NCI-H69 (cell line): ENCODE data around the gene FAAH.
A peak's percentile ranks its signal among the peaks of the same experiment; 100 is the strongest.

Experiments used
- DNase-seq: peaks from one replicate; lab custom pipeline; 2025; lab: John Stamatoyannopoulos, UW

FAAH gene

GRCh38 chr1:46401154-46401913 is 7.2 kb downstream of the FAAH start:
- DNase-seq, result no peak

- peak; percentile 77 for DNase-seq
Measured at GRCh38 chr1:46401964-46402626, 8.0 kb downstream of the FAAH start.

- DNase-seq, result no peak
Measured at GRCh38 chr1:46403916-46404315, 9.8 kb downstream of the FAAH start.

- no peak for DNase-seq
Measured at GRCh38 chr1:46404482-46405196, 10.5 kb downstream of the FAAH start.

- DNase-seq, result no peak
Measured at GRCh38 chr1:46405197-46405555, 11.1 kb downstream of the FAAH start.

GRCh38 chr1:46405724-46406123 is 11.6 kb downstream of the FAAH start:
- no peak for DNase-seq

GRCh38 chr1:46406881-46407608 is 12.9 kb downstream of the FAAH start:
- no peak for DNase-seq

GRCh38 chr1:46407636-46408035 is 13.5 kb downstream of the FAAH start:
- DNase-seq, result no peak

- DNase-seq, result no peak
Measured at GRCh38 chr1:46408356-46409062, 14.4 kb downstream of the FAAH start.

- DNase-seq, result no peak
Measured at GRCh38 chr1:46409063-46409372, 14.9 kb downstream of the FAAH start.

- DNase-seq, result no peak
Measured at GRCh38 chr1:46410156-46411009, 16.3 kb downstream of the FAAH start.

- no peak for DNase-seq
Measured at GRCh38 chr1:46411010-46411405, 16.9 kb downstream of the FAAH start.

GRCh38 chr1:46411601-46412341 is 17.7 kb downstream of the FAAH start:
- DNase-seq, result no peak

GRCh38 chr1:46412893-46413595 is 18.9 kb downstream of the FAAH start:
- DNase-seq, result no peak

- DNase-seq, result no peak
Measured at GRCh38 chr1:46413596-46413985, 19.5 kb downstream of the FAAH start.

- DNase-seq, result no peak
Measured at GRCh38 chr1:46415514-46415913, 21.4 kb downstream of the FAAH start.

GRCh38 chr1:46418976-46419375 is 24.9 kb downstream of the FAAH start:
- no peak for DNase-seq

- DNase-seq, result no peak
Measured at GRCh38 chr1:46420533-46420915, 26.4 kb downstream of the FAAH start.

GRCh38 chr1:46421739-46422138 is 27.6 kb downstream of the FAAH start:
- DNase-seq, result no peak
